Tibial nerve (tissue), 4 donors: ENCODE measurements around the gene LRRC73. TPM values are rescaled to one million over a fixed set of nuclear protein-coding genes. Genes with fewer than 3 reads are reported as not detected.

Source experiments
- DNase-seq, 2 donors: peaks; one replicate each; pipeline ENCODE4 v3.0.0-alpha.2; 2019; ENCODE audit warnings: low spot score in 2 of 2
- H3K27ac ChIP-seq, 4 donors: fragments of 200-600 bp; sonication (generic) in 3 of 4; one replicate each; pipeline ENCODE4 v1.5.1; 2017 to 2019; ENCODE audit warnings: mild to moderate bottlenecking in 1 of 4
- H3K27me3 ChIP-seq, 2 donors: fragments of 200-600 bp; sonication (generic) in 1 of 2; one replicate each; pipeline versions ENCODE4 v1.5.1 to v1.6.0; 2017 to 2019
- H3K36me3 ChIP-seq, 3 donors: fragments of 200-600 bp; sonication (generic); one replicate each; pipeline ENCODE4 v1.5.1; 2018 to 2019
- H3K4me1 ChIP-seq, 4 donors: fragments of 200-600 bp; sonication (generic) in 3 of 4; one replicate each; pipeline ENCODE4 v1.5.1; 2017 to 2019
- H3K4me3 ChIP-seq, 4 donors: fragments of 200-600 bp; sonication (generic) in 3 of 4; one replicate each; pipeline ENCODE4 v1.5.1; 2017 to 2019; ENCODE audit warnings: mild to moderate bottlenecking in 1 of 4, moderate library complexity in 1 of 4
- H3K9me3 ChIP-seq, 4 donors: fragments of 200-600 bp; sonication (generic) in 3 of 4; one replicate each; pipeline ENCODE4 v1.5.1; 2017 to 2019
- EP300 ChIP-seq, 2 donors: sonication (generic); formaldehyde crosslinking; IDR thresholded peaks; one replicate each; pipeline ENCODE4 v1.6.1; 2017; ENCODE audit warnings: antibody characterized with exemption in 2 of 2, mild to moderate bottlenecking in 1 of 2
- POLR2A ChIP-seq, 2 donors: fragments of 450-650 bp; IDR thresholded peaks; one replicate each; pipeline ENCODE4 v1.6.1; 2017; ENCODE audit warnings: antibody characterized with exemption in 2 of 2, mild to moderate bottlenecking in 2 of 2, moderate library complexity in 2 of 2
- WGBS, 2 donors: methylation state at CpG; one replicate each; pipeline ENCODE4 v1.1.5; 2018; 5-methylcytosine and 5-hydroxymethylcytosine counted together
- total RNA-seq, 4 donors: library from RNA; depleted of rRNA; stranded (reverse); fragments of >200 nt; gene quantifications; one replicate each; pipeline ENCODE4 v1.1.0, GENCODE V29; 2016
- TF ChIP-seq, protein P1 (sequence below), 5 experiments: fragments of 200-600 bp in 3 of 5; fragments of 450-650 bp in 2 of 5; sonication (generic) in 3 of 5; IDR thresholded peaks; one replicate each; pipeline ENCODE4 v1.5.1; 2016 to 2019; ENCODE audit warnings: antibody characterized with exemption in 5 of 5, mild to moderate bottlenecking in 3 of 5, moderate library complexity in 2 of 5

LRRC73 gene
- total RNA-seq, 4 donors from 2014 or later: 0.59 to 2.4 (median 1.3) TPM

DNA sequence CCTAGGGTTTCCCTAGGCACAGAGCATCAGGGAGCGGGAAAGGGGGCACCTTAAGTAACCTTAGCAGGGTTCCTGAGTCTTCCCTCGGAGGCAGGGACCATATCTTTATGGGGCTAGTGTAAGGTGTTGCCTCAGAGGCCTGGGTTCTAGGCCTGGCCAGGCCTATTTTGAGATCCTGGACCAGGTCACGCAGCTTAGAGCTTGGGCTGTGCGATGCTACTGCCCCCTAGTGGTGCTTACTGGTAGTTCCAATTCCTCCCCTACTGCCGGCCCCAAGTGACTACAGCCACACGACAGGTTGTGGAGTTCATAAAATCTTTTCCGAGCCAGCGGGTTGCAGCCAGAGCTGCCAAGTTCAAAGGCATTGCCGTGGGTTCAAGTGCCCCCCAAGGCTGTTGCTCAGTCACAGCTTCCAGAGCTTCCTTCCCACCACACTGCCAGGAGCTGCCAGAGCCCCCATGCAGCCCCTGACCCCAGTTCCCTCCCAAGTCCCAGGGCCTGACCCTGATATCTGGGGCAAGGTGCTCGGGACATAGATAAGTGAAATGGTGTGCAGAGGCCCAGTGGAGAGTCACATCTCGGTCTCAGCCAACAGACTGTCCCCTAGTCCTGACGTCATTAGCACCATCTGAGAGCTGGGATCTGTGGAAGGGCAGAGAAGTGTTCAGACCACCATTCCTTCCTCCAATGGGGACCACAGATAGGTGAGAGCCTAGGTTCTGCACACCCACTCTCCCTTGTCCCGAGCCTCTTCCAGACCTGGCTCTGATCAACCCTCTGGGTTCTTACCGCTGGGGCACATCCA lies 3.3 kb downstream of the LRRC73 start:
- no peaks in the 10 kb centered on the region for H3K27me3 ChIP-seq
- DNase-seq: peak; percentile 71 to 87
- peak overlapping the region in 2 of 4 donors; percentile 21 to 54 for H3K27ac ChIP-seq
- peaks cover 0 to 30% (median 11%) of the 10 kb centered on the region in 4 donors for H3K4me1 ChIP-seq
- H3K36me3 ChIP-seq: peaks cover 2 to 58% (median 9%) of the 10 kb centered on the region in 3 donors
- no peaks in the 10 kb centered on the region for H3K9me3 ChIP-seq
- H3K4me3 ChIP-seq: no peak overlapping the region
- TF ChIP-seq EP300 (IDR thresholded peaks at IDR 0.05) (no peak), POLR2A (IDR thresholded peaks at IDR 0.05) (no peak)
- TF ChIP-seq, protein P1, sequence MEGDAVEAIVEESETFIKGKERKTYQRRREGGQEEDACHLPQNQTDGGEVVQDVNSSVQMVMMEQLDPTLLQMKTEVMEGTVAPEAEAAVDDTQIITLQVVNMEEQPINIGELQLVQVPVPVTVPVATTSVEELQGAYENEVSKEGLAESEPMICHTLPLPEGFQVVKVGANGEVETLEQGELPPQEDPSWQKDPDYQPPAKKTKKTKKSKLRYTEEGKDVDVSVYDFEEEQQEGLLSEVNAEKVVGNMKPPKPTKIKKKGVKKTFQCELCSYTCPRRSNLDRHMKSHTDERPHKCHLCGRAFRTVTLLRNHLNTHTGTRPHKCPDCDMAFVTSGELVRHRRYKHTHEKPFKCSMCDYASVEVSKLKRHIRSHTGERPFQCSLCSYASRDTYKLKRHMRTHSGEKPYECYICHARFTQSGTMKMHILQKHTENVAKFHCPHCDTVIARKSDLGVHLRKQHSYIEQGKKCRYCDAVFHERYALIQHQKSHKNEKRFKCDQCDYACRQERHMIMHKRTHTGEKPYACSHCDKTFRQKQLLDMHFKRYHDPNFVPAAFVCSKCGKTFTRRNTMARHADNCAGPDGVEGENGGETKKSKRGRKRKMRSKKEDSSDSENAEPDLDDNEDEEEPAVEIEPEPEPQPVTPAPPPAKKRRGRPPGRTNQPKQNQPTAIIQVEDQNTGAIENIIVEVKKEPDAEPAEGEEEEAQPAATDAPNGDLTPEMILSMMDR (IDR thresholded peaks at IDR 0.05): peak; percentile 92 to 96 (median 93)
- 32 to 33% methylated on average over 9 to 11 of the region's 14 CpGs for WGBS, 2 donors

DNA sequence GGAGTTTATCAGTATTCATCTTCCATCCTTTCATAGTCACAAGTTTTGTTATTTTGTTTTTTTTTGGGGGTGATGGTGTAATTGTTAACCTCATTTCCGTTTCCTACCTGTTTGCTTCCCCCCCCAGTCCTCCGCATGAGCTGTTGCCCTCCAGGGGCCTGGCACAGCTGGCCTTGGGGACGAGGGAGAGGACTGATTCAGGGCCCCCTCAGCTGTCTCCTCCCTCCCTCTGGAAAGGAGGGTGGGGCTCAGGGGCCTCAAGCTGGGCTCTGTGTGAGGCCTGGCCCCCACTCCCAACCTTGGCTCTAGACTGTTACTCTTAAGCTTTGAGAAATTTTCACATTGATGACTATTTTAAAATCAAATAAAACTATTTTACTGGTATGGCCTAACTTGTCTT lies 4.0 kb downstream of the LRRC73 start:
- H3K27me3 ChIP-seq: no peaks in the 10 kb centered on the region
- H3K4me3 ChIP-seq: no peak overlapping the region
- no peaks in the 10 kb centered on the region for H3K9me3 ChIP-seq
- WGBS, 2 donors: 82 to 88% methylated on average over 3 of the region's 3 CpGs
- DNase-seq: no peak
- TF ChIP-seq EP300 (IDR thresholded peaks at IDR 0.05) (no peak), POLR2A (IDR thresholded peaks at IDR 0.05) (no peak)
- TF ChIP-seq, protein P1 (IDR thresholded peaks at IDR 0.05): no peak
- H3K4me1 ChIP-seq: peaks cover 0 to 30% (median 11%) of the 10 kb centered on the region in 4 donors
- H3K27ac ChIP-seq: peak overlapping the region in 2 of 4 donors; percentile 21 to 54
- peaks cover 2 to 57% (median 5%) of the 10 kb centered on the region in 3 donors for H3K36me3 ChIP-seq

DNA sequence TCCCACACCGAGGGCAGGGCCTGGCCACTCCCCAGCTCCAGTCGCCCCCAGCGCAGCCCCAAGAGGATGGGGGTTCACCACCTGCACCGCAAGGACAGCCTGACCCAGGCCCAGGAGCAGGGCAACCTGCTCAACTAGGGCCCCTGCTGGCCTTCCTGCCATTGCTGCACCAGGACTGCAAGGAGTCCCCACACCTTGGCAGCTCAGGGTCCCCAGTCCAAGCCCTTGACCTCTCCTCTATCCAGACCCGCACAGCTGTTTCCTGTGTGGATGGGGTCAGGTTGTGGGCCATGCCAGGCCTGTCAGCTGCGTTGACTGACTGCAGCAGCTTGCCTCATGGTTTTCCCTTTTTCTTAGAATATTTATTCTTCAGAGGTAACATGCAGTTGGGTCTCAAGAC lies 4.4 kb downstream of the LRRC73 start:
- no peak for DNase-seq
- peak overlapping the region in 1 of 4 donors; percentile 21 for H3K27ac ChIP-seq
- peaks cover 0 to 27% (median 10%) of the 10 kb centered on the region in 4 donors for H3K4me1 ChIP-seq
- no peak for TF ChIP-seq POLR2A (IDR thresholded peaks at IDR 0.05)
- TF ChIP-seq EP300 (IDR thresholded peaks at IDR 0.05): no peak
- TF ChIP-seq, protein P1 (IDR thresholded peaks at IDR 0.05): no peak
- H3K27me3 ChIP-seq: no peaks in the 10 kb centered on the region
- 63 to 69% methylated on average over 4 to 5 of the region's 6 CpGs for WGBS, 2 donors
- H3K36me3 ChIP-seq: peaks cover 2 to 57% (median 5%) of the 10 kb centered on the region in 3 donors
- H3K4me3 ChIP-seq: no peak overlapping the region
- no peaks in the 10 kb centered on the region for H3K9me3 ChIP-seq

DNA sequence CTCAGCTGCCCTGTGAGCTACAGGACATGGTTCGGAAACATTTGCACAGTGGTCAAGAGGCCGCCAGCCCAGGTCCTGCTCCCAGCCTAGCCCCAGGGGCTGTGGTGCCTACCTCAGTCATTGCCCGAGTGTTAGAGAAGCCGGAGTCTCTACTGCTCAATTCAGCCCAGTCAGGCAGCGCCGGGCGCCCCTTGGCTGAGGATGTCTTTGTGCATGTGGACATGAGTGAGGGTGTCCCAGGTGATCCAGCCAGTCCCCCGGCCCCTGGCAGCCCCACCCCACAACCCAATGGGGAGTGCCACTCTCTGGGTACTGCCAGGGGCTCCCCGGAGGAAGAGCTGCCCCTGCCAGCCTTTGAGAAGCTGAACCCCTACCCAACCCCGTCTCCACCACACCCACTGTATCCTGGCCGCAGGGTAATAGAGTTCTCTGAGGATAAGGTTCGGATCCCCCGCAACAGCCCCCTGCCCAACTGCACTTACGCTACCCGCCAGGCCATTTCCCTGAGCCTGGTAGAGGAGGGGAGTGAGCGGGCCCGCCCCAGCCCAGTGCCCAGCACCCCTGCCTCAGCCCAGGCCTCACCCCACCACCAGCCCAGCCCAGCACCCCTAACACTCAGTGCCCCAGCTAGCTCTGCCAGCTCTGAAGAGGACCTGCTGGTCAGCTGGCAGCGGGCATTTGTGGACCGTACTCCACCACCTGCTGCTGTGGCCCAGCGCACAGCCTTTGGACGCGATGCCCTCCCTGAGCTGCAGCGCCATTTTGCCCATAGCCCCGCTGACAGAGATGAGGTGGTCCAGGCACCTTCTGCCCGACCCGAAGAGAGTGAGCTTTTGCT lies 5.2 kb downstream of the LRRC73 start:
- no peak for DNase-seq
- TF ChIP-seq EP300 (IDR thresholded peaks at IDR 0.05): no peak
- TF ChIP-seq POLR2A (IDR thresholded peaks at IDR 0.05): no peak
- TF ChIP-seq, protein P1 (IDR thresholded peaks at IDR 0.05): no peak
- Histone ChIP-seq H3K27me3 (no peaks in the 10 kb centered on the region), H3K36me3 (peaks cover 2 to 62% (median 5%) of the 10 kb centered on the region in 3 donors), H3K27ac (no peak overlapping the region), H3K4me1 (peaks cover 0 to 22% (median 6%) of the 10 kb centered on the region in 4 donors), H3K4me3 (no peak overlapping the region), H3K9me3 (no peaks in the 10 kb centered on the region)
- WGBS, 2 donors: 87 to 92% methylated on average over 20 to 25 of the region's 26 CpGs
